Activated naive CD4-positive, alpha-beta T cell (primary cell): ENCODE results near the gene SLC35A3.

Source experiments
- DNase-seq, 4 experiments: peaks; one replicate each; lab custom pipeline; 2025; lab: John Stamatoyannopoulos, UW

Gene SLC35A3

GRCh38 chr1:100077531-100077930 is 107.7 kb downstream of the SLC35A3 start:
- no peak for DNase-seq

DNA sequence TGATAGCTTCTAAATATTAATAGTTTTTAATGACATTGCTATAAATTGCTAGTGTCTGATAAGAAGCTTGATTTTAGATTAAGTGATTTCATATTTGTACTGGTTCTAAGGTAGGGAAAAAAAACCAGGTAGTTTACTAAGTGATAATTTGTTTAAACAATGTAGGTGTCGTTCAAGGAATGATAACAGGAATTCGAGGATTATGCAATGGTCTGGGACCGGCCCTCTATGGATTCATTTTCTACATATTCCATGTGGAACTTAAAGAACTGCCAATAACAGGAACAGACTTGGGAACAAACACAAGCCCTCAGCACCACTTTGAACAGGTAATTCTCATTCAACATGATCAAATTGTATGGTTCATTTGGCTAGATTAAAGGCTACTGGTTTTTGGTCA is 110.5 kb downstream of the SLC35A3 start:
- DNase-seq = no peak
